Measurements from ENCODE around the gene HBEGF. TPM values are rescaled to one million over a fixed set of nuclear protein-coding genes. Genes with fewer than 3 reads are reported as not detected.
"Not testable (repeated sequence)": the region's sequence is repeated elsewhere in the genome, so short reads cannot be mapped to it uniquely, and the experiment has no call there.

Gene HBEGF
- total RNA-seq, 1 donor from 2014 or later, result 17.1 TPM

GRCh38 chr5:140357726-140358093 is 11.3 kb upstream of the HBEGF start:
- DNase-seq (ENCODE audit: low spot score), result peak; percentile 74
- intact Hi-C loops (cut with micrococcal nuclease), result loop anchor here (1.0 kb wide), 2 partner anchors 113 to 117 kb away; no protein-coding TSS in a partner anchor
- Mint-ChIP-seq H3K27ac (no peak overlapping the region), H3K4me3 (ENCODE audit: low read depth) (peak overlapping the region; percentile 63), H3K36me3 (ENCODE audit: low read depth) (no peaks in the 10 kb centered on the region), H3K9me3 (no peaks in the 10 kb centered on the region), H3K27me3 (ENCODE audit: low read depth) (peaks cover 9% of the 10 kb centered on the region), H3K4me1 (ENCODE audit: low read depth) (peaks cover 9% of the 10 kb centered on the region)

GRCh38 chr5:140356853-140357725 is 10.7 kb upstream of the HBEGF start:
- DNase-seq (ENCODE audit: low spot score), result no peak
- Mint-ChIP-seq H3K4me1 (ENCODE audit: low read depth) (peaks cover 9% of the 10 kb centered on the region), H3K27ac (no peak overlapping the region), H3K36me3 (ENCODE audit: low read depth) (no peaks in the 10 kb centered on the region), H3K27me3 (ENCODE audit: low read depth) (peaks cover 9% of the 10 kb centered on the region), H3K9me3 (no peaks in the 10 kb centered on the region), H3K4me3 (ENCODE audit: low read depth) (no peak overlapping the region)
- intact Hi-C loops (cut with micrococcal nuclease), result loop anchor here (1.0 kb wide), 2 partner anchors 113 to 117 kb away; no protein-coding TSS in a partner anchor

GRCh38 chr5:140355546-140355945 is 9.1 kb upstream of the HBEGF start:
- no peak overlapping the region for H3K4me3 Mint-ChIP-seq (ENCODE audit: low read depth)
- no peaks in the 10 kb centered on the region for H3K9me3 Mint-ChIP-seq
- no peak for DNase-seq (ENCODE audit: low spot score)
- H3K27ac Mint-ChIP-seq, result no peak overlapping the region
- H3K36me3 Mint-ChIP-seq (ENCODE audit: low read depth), result no peaks in the 10 kb centered on the region
- intact Hi-C loops (cut with micrococcal nuclease), result no loop called here
- H3K4me1 Mint-ChIP-seq (ENCODE audit: low read depth), result peaks cover 13% of the 10 kb centered on the region
- H3K27me3 Mint-ChIP-seq (ENCODE audit: low read depth), result peaks cover 15% of the 10 kb centered on the region

- intact Hi-C loops (cut with micrococcal nuclease), result loop anchor here (1.0 to 5.0 kb wide), 3 partner anchors 107 to 174 kb away; partner anchors contain the start of gene CYSTM1
- H3K36me3 Mint-ChIP-seq (ENCODE audit: low read depth), result no peaks in the 10 kb centered on the region
- no peak overlapping the region for H3K4me3 Mint-ChIP-seq (ENCODE audit: low read depth)
- no peaks in the 10 kb centered on the region for H3K9me3 Mint-ChIP-seq
- H3K27ac Mint-ChIP-seq, result no peak overlapping the region
- peaks cover 15% of the 10 kb centered on the region for H3K27me3 Mint-ChIP-seq (ENCODE audit: low read depth)
- DNase-seq (ENCODE audit: low spot score), result peak; percentile 45
- peaks cover 10% of the 10 kb centered on the region for H3K4me1 Mint-ChIP-seq (ENCODE audit: low read depth)
Measured at GRCh38 chr5:140351609-140352334, 5.4 kb upstream of the HBEGF start.

GRCh38 chr5:140349244-140349643 is 2.8 kb upstream of the HBEGF start:
- Mint-ChIP-seq H3K4me1 (ENCODE audit: low read depth) (peaks cover 21% of the 10 kb centered on the region), H3K9me3 (no peaks in the 10 kb centered on the region), H3K36me3 (ENCODE audit: low read depth) (peaks cover 9% of the 10 kb centered on the region), H3K27me3 (ENCODE audit: low read depth) (peaks cover 15% of the 10 kb centered on the region), H3K4me3 (ENCODE audit: low read depth) (no peak overlapping the region), H3K27ac (no peak overlapping the region)
- intact Hi-C loops (cut with micrococcal nuclease), result no loop called here
- DNase-seq (ENCODE audit: low spot score), result no peak

GRCh38 chr5:140348104-140348503 is 1.7 kb upstream of the HBEGF start:
- Mint-ChIP-seq H3K36me3 (ENCODE audit: low read depth) (peaks cover 20% of the 10 kb centered on the region), H3K4me1 (ENCODE audit: low read depth) (peaks cover 27% of the 10 kb centered on the region), H3K4me3 (ENCODE audit: low read depth) (no peak overlapping the region)

GRCh38 chr5:140347360-140347759 is 957 bp upstream of the HBEGF start:
- H3K27me3 Mint-ChIP-seq (ENCODE audit: low read depth), result peaks cover 13% of the 10 kb centered on the region

More at GRCh38 chr5:140348104-140348503, 1.7 kb upstream of the HBEGF start:
- no peak for DNase-seq (ENCODE audit: low spot score)
- Mint-ChIP-seq H3K27me3 (ENCODE audit: low read depth) (peaks cover 13% of the 10 kb centered on the region), H3K9me3 (no peaks in the 10 kb centered on the region), H3K27ac (no peak overlapping the region)
- intact Hi-C loops (cut with micrococcal nuclease), result no loop called here

GRCh38 chr5:140345919-140346347 is 470 bp downstream of the HBEGF start:
- H3K4me1 Mint-ChIP-seq (ENCODE audit: low read depth), result peaks cover 42% of the 10 kb centered on the region
- no peaks in the 10 kb centered on the region for H3K9me3 Mint-ChIP-seq
- DNase-seq (ENCODE audit: low spot score), result no peak
- H3K27me3 Mint-ChIP-seq (ENCODE audit: low read depth), result peaks cover 8% of the 10 kb centered on the region
- intact Hi-C loops (cut with micrococcal nuclease), result loop anchor here (2.0 kb wide), 1 partner anchor 43 kb away; the partner anchor contains the start of gene PFDN1
- H3K27ac Mint-ChIP-seq, result no peak overlapping the region
- H3K4me3 Mint-ChIP-seq (ENCODE audit: low read depth), result peak overlapping the region; percentile 87
- H3K36me3 Mint-ChIP-seq (ENCODE audit: low read depth), result peaks cover 41% of the 10 kb centered on the region

More at GRCh38 chr5:140347360-140347759, 957 bp upstream of the HBEGF start:
- peak overlapping the region; percentile 69 for H3K4me3 Mint-ChIP-seq (ENCODE audit: low read depth)
- H3K36me3 Mint-ChIP-seq (ENCODE audit: low read depth), result peaks cover 28% of the 10 kb centered on the region
- intact Hi-C loops (cut with micrococcal nuclease), result no loop called here
- DNase-seq (ENCODE audit: low spot score), result no peak
- H3K9me3 Mint-ChIP-seq, result no peaks in the 10 kb centered on the region
- H3K4me1 Mint-ChIP-seq (ENCODE audit: low read depth), result peaks cover 35% of the 10 kb centered on the region
- no peak overlapping the region for H3K27ac Mint-ChIP-seq

- peaks cover 49% of the 10 kb centered on the region for H3K36me3 Mint-ChIP-seq (ENCODE audit: low read depth)
- H3K9me3 Mint-ChIP-seq, result no peaks in the 10 kb centered on the region
- intact Hi-C loops (cut with micrococcal nuclease), result loop anchor here (2.0 kb wide), 1 partner anchor 42 kb away; the partner anchor contains the start of gene PFDN1
- H3K4me1 Mint-ChIP-seq (ENCODE audit: low read depth), result peaks cover 47% of the 10 kb centered on the region
- H3K4me3 Mint-ChIP-seq (ENCODE audit: low read depth), result peak overlapping the region; percentile 87
- no peak for DNase-seq (ENCODE audit: low spot score)
- peaks cover 4% of the 10 kb centered on the region for H3K27me3 Mint-ChIP-seq (ENCODE audit: low read depth)
- no peak overlapping the region for H3K27ac Mint-ChIP-seq
Measured at GRCh38 chr5:140344683-140345423, 1.6 kb downstream of the HBEGF start.

- not testable (repeated sequence) for DNase-seq (ENCODE audit: low spot score); H3K9me3 Mint-ChIP-seq; H3K27me3 Mint-ChIP-seq (ENCODE audit: low read depth); H3K27ac Mint-ChIP-seq
- Mint-ChIP-seq H3K4me1 (ENCODE audit: low read depth) (peaks cover 47% of the 10 kb centered on the region), H3K4me3 (ENCODE audit: low read depth) (peak overlapping the region; percentile 87), H3K36me3 (ENCODE audit: low read depth) (peaks cover 56% of the 10 kb centered on the region)
- intact Hi-C loops (cut with micrococcal nuclease), result loop anchor here (2.0 kb wide), 1 partner anchor 41 kb away; the partner anchor contains the start of gene PFDN1
Measured at GRCh38 chr5:140343849-140344248, 2.6 kb downstream of the HBEGF start.

- peaks cover 49% of the 10 kb centered on the region for H3K4me1 Mint-ChIP-seq (ENCODE audit: low read depth)
- H3K9me3 Mint-ChIP-seq, result no peaks in the 10 kb centered on the region
- H3K27me3 Mint-ChIP-seq (ENCODE audit: low read depth), result no peaks in the 10 kb centered on the region
- intact Hi-C loops (cut with micrococcal nuclease), result loop anchor here (1.0 kb wide), 1 partner anchor 92 kb away; no protein-coding TSS in a partner anchor
- H3K27ac Mint-ChIP-seq, result peak overlapping the region; percentile 92
- no peak for DNase-seq (ENCODE audit: low spot score)
- peaks cover 62% of the 10 kb centered on the region for H3K36me3 Mint-ChIP-seq (ENCODE audit: low read depth)
- peak overlapping the region; percentile 82 for H3K4me3 Mint-ChIP-seq (ENCODE audit: low read depth)
Measured at GRCh38 chr5:140342896-140343295, 3.5 kb downstream of the HBEGF start.

- Mint-ChIP-seq H3K4me1 (ENCODE audit: low read depth) (peaks cover 47% of the 10 kb centered on the region), H3K9me3 (no peaks in the 10 kb centered on the region), H3K27ac (peak overlapping the region; percentile 92), H3K4me3 (ENCODE audit: low read depth) (peak overlapping the region; percentile 82), H3K36me3 (ENCODE audit: low read depth) (peaks cover 67% of the 10 kb centered on the region), H3K27me3 (ENCODE audit: low read depth) (no peaks in the 10 kb centered on the region)
- peak; percentile 35 for DNase-seq (ENCODE audit: low spot score)
- intact Hi-C loops (cut with micrococcal nuclease), result loop anchor here (1.0 kb wide), 1 partner anchor 91 kb away; no protein-coding TSS in a partner anchor
Measured at GRCh38 chr5:140342287-140342686, 4.1 kb downstream of the HBEGF start.
